ENCODE data around the gene COMMD3. TPM values are rescaled to one million over a fixed set of nuclear protein-coding genes. Genes with fewer than 3 reads are reported as not detected.

The COMMD3 gene
- total and polyA plus RNA-seq, 2 of the 8 experiments (the other 6 are each of a cell fraction or from before 2014, with no cell fraction given) = 2.3 to 2.7 TPM

DNA sequence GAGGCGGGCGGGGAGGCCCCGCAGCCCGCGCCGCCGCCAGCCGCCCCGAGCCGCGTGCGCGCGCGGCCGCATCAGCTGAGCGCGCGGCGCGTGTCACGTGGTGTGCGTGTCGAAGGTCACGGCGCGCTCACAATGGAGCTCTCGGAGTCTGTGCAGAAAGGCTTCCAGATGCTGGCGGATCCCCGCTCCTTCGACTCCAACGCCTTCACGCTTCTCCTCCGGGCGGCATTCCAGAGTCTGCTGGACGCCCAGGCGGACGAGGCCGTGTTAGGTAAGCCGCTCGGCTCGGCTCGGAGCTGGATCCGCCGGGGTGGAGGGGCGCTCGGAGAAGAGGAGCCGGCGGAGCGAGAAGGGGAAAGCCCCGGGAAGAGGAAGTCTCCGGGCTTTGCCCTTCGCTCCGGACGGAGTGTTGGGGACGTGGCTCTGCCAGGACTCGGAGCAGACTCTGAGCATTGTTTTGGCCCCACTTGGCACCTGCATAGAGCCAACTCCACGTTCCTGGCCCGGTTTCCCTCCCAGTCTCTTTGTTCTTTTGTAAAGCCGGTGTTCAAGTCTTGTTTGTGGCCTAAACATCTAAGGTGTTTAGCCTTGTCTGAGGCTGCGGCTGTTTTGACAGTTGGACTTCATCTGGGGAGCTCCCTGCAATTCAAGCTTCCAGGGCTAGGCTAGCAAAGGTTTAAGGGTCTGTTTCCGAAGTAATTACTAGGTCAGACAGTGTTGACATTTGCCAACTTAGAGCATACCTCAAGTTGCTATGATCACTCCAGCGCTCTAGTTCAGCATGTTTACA, at the start of gene COMMD3 (continued):
- TF ChIP-seq EP300 (IDR thresholded peaks at IDR 0.05; ENCODE audit: borderline replicate concordance in 1 of 2, low read depth in 2 of 2, low read length in 2 of 2) (no peak), RXRA (IDR thresholded peaks at IDR 0.05; ENCODE audit: insufficient read depth, low read depth, low read length) (no peak), BACH1 (IDR thresholded peaks at IDR 0.05; ENCODE audit: low read length) (no peak), MAX (IDR thresholded peaks at IDR 0.05) (peak; percentile 80), RNF2 (IDR thresholded peaks at IDR 0.05; ENCODE audit: borderline replicate concordance, low read depth, low read length, missing control alignments, poor library complexity, severe bottlenecking) (peak; percentile 61), SP2 (IDR thresholded peaks at IDR 0.05; ENCODE audit: low read length) (no peak), SP1 (IDR thresholded peaks at IDR 0.05; ENCODE audit: low read depth, low read length) (0 out of 2 replicates have a peak, but pooled peaks have one; percentile 18), RFX5 (IDR thresholded peaks at IDR 0.05; ENCODE audit: borderline replicate concordance, low read depth, low read length) (no peak), CHD2 (IDR thresholded peaks at IDR 0.05; ENCODE audit: low read length) (no peak), BCL11A (IDR thresholded peaks at IDR 0.05; ENCODE audit: low read depth in 2 of 2, low read length in 2 of 2) (no peak), NANOG (IDR thresholded peaks at IDR 0.05; ENCODE audit: insufficient read depth, low read depth, low read length, poor library complexity, severe bottlenecking) (no peak), RAD21 (IDR thresholded peaks at IDR 0.05 in 1 of 2, conservative IDR thresholded peaks at IDR 0.05 in 1 of 2; ENCODE audit: low read depth in 2 of 2, low read length in 2 of 2) (0 out of 4 replicates have a peak, but pooled peaks of 1 of the 2 experiments have one; percentile 7), TBP (IDR thresholded peaks at IDR 0.05; ENCODE audit: low read depth, low read length) (no peak), SUZ12 (IDR thresholded peaks at IDR 0.05; ENCODE audit: low read length) (peak; percentile 86), CHD1 (IDR thresholded peaks at IDR 0.05; ENCODE audit: low read depth, low read length) (0 out of 2 replicates have a peak, but pooled peaks have one; percentile 3), PHF8 (conservative IDR thresholded peaks at IDR 0.05; ENCODE audit: low read depth, low read length) (0 out of 2 replicates have a peak, but pooled peaks have one; percentile 47), SIX5 (IDR thresholded peaks at IDR 0.05; ENCODE audit: low read depth, low read length) (no peak), EZH2 (IDR thresholded peaks at IDR 0.05; ENCODE audit: low read depth, low read length, severe bottlenecking) (no peak), CTCF (IDR thresholded peaks at IDR 0.05; ENCODE audit: control extremely low read depth in 1 of 3, insufficient read depth in 1 of 3, low read depth in 1 of 3, low read length in 3 of 3) (no peak), SAP30 (IDR thresholded peaks at IDR 0.05; ENCODE audit: insufficient read depth, insufficient replicate concordance, low read length) (peak; percentile 29)

Measured in H1 (cell line).